Liver (tissue), 9 donors: Measurements from ENCODE around the gene AGT. TPM values are rescaled to one million over a fixed set of nuclear protein-coding genes. Genes with fewer than 3 reads are reported as not detected.

Experiments
- DNase-seq: peaks from one replicate; pipeline ENCODE4 v3.0.0-alpha.2; 2017; ENCODE audit warnings: low spot score
- H3K27ac ChIP-seq, 2 donors: one replicate each; pipeline ENCODE4 v1.7.0; 2013; ENCODE audit warnings: inconsistent platforms in 2 of 2, low read length in 2 of 2, control low read depth in 1 of 2, low read depth in 1 of 2, mild to moderate bottlenecking in 1 of 2
- H3K27me3 ChIP-seq, 4 donors: one replicate each; pipeline versions ENCODE4 v1.6.1 to v1.7.0; 2013; ENCODE audit warnings: low read length in 3 of 4, inconsistent platforms in 1 of 4, mild to moderate bottlenecking in 1 of 4, moderate library complexity in 1 of 4; ENCODE audit not compliant: control insufficient read depth in 4 of 4, insufficient read depth in 4 of 4
- H3K36me3 ChIP-seq, 4 donors: one replicate each; pipeline versions ENCODE4 v1.6.1 to v1.7.0; 2013; ENCODE audit warnings: low read length in 3 of 4, mild to moderate bottlenecking in 3 of 4, low read depth in 1 of 4, moderate library complexity in 1 of 4; ENCODE audit not compliant: control insufficient read depth in 4 of 4, insufficient read depth in 3 of 4
- H3K4me1 ChIP-seq, 4 donors: one replicate each; pipeline versions ENCODE4 v1.6.1 to v1.7.0; 2013; ENCODE audit warnings: low read length in 3 of 4, mild to moderate bottlenecking in 3 of 4, moderate library complexity in 1 of 4; ENCODE audit not compliant: control insufficient read depth in 4 of 4, insufficient read depth in 4 of 4
- H3K4me3 ChIP-seq, 3 donors: one replicate each; pipeline versions ENCODE4 v1.6.1 to v1.7.0; 2013; ENCODE audit warnings: low read length in 3 of 3, control low read depth in 1 of 3, low read depth in 1 of 3, mild to moderate bottlenecking in 1 of 3
- H3K9ac ChIP-seq, 2 donors: one replicate each; pipeline ENCODE4 v1.7.0; 2013; ENCODE audit warnings: low read length in 2 of 2, mild to moderate bottlenecking in 2 of 2, moderate library complexity in 2 of 2, control low read depth in 1 of 2, low read depth in 1 of 2
- H3K9me3 ChIP-seq, 4 donors: one replicate each; pipeline versions ENCODE4 v1.6.1 to v1.7.0; 2013; ENCODE audit warnings: low read length in 3 of 4; ENCODE audit not compliant: control insufficient read depth in 4 of 4
- ATF3 ChIP-seq: IDR thresholded peaks from 2 replicates; pipeline ENCODE4 v1.6.1; 2016; ENCODE audit warnings: antibody characterized with exemption
- CTCF ChIP-seq: fragments of 150-350 bp; IDR thresholded peaks from 2 replicates; pipeline ENCODE4 v1.5.1; 2017; ENCODE audit warnings: improper control_type of control experiment, low read depth, low read length; ENCODE audit not compliant: missing input control
- EGR1 ChIP-seq, 2 donors: IDR thresholded peaks; 2 replicates each; pipeline ENCODE4 v1.6.1; 2016 to 2018; ENCODE audit warnings: antibody characterized with exemption in 2 of 2, low read depth in 2 of 2
- FOXA1 ChIP-seq: IDR thresholded peaks from 2 replicates; pipeline ENCODE4 v1.6.1; 2016; ENCODE audit warnings: antibody characterized with exemption
- FOXA2 ChIP-seq: IDR thresholded peaks from 2 replicates; pipeline ENCODE4 v1.6.1; 2016; ENCODE audit warnings: antibody characterized with exemption
- GABPA ChIP-seq, 2 donors: IDR thresholded peaks in 1 of 2; conservative IDR thresholded peaks in 1 of 2; 2 replicates each; pipeline ENCODE4 v1.6.1; 2016; ENCODE audit warnings: antibody characterized with exemption in 2 of 2, mild to moderate bottlenecking in 1 of 2, moderate library complexity in 1 of 2
- HNF4A ChIP-seq, 2 donors: conservative IDR thresholded peaks; 2 replicates each; pipeline ENCODE4 v1.6.1; 2016; ENCODE audit warnings: antibody characterized with exemption in 2 of 2, mild to moderate bottlenecking in 2 of 2
- HNF4G ChIP-seq: IDR thresholded peaks from 2 replicates; pipeline ENCODE4 v1.6.1; 2016; ENCODE audit warnings: antibody characterized with exemption
- JUND ChIP-seq, 2 donors: IDR thresholded peaks; 2 replicates each; pipeline ENCODE4 v1.6.1; 2016; ENCODE audit warnings: antibody characterized with exemption in 2 of 2
- MAX ChIP-seq: IDR thresholded peaks from 2 replicates; pipeline ENCODE4 v1.6.1; 2016; ENCODE audit warnings: antibody characterized with exemption
- NR2F2 ChIP-seq: IDR thresholded peaks from 2 replicates; pipeline ENCODE4 v1.6.1; 2016; ENCODE audit warnings: antibody characterized with exemption
- RAD21 ChIP-seq, 2 donors: IDR thresholded peaks; 2 replicates each; pipeline ENCODE4 v1.6.1; 2016; ENCODE audit warnings: antibody characterized with exemption in 2 of 2, mild to moderate bottlenecking in 2 of 2
- REST ChIP-seq: IDR thresholded peaks from 2 replicates; pipeline ENCODE4 v1.6.1; 2016; ENCODE audit warnings: antibody characterized with exemption, mild to moderate bottlenecking
- RXRA ChIP-seq, 2 donors: IDR thresholded peaks; 2 replicates each; pipeline ENCODE4 v1.6.1; 2017 to 2018; ENCODE audit warnings: antibody characterized with exemption in 2 of 2, mild to moderate bottlenecking in 1 of 2
- SP1 ChIP-seq: IDR thresholded peaks from 2 replicates; pipeline ENCODE4 v1.6.1; 2018; ENCODE audit warnings: antibody characterized with exemption, mild to moderate bottlenecking
- TAF1 ChIP-seq: conservative IDR thresholded peaks from 2 replicates; pipeline ENCODE4 v1.6.1; 2016; ENCODE audit warnings: antibody characterized with exemption, mild to moderate bottlenecking
- YY1 ChIP-seq: IDR thresholded peaks from 2 replicates; pipeline ENCODE4 v1.6.1; 2016; ENCODE audit warnings: antibody characterized with exemption, mild to moderate bottlenecking
- ZBTB33 ChIP-seq: IDR thresholded peaks from 2 replicates; pipeline ENCODE4 v1.6.1; 2016; ENCODE audit warnings: antibody characterized with exemption
- WGBS: extraction: QIAGEN DNeasy Blood & Tissue Kit; methylation state at CpG from one replicate; pipeline ENCODE4 v1.1.7; 2013; 5-methylcytosine and 5-hydroxymethylcytosine counted together
- polyA plus RNA-seq, 2 donors: library from polyadenylated mRNA; stranded (reverse) in 1 of 2; unstranded in 1 of 2; fragments of 200-250 nt in 1 of 2; fragments of >200 nt in 1 of 2; fragmentation: Nextera tagmentation in 1 of 2; extraction: Ambion mirVana in 1 of 2; gene quantifications; one replicate each; pipeline versions ENCODE4 v1.2.1 to v1.2.3, GENCODE V29; 2013 to 2015
- total RNA-seq, 2 donors: library from RNA; depleted of rRNA; stranded (reverse); fragments of >200 nt; gene quantifications; one replicate each; pipeline ENCODE4 v1.2.3, GENCODE V29; 2014
- donor health status: healthy.
- donor health status: healthy.
- donor health status: healthy.
- donor health status: healthy.
- donor health status: healthy.

Gene AGT
- total and polyA plus RNA-seq, 4 donors: 1,430 to 5,119 (median 2,089) TPM

- WGBS: 89% methylated on average over 8 of the region's 8 CpGs
- TF ChIP-seq JUND (IDR thresholded peaks at IDR 0.05) (no peak), FOXA2 (no peak), GABPA (IDR thresholded peaks at IDR 0.05 in 1 of 2, conservative IDR thresholded peaks at IDR 0.05 in 1 of 2) (no peak)
- no peak overlapping the region for H3K9ac ChIP-seq
- no peaks in the 10 kb centered on the region for H3K27me3 ChIP-seq
- no peaks in the 10 kb centered on the region for H3K9me3 ChIP-seq
- no peak overlapping the region for H3K27ac ChIP-seq
- H3K4me1 ChIP-seq: peaks cover 0 to 5% (median 3%) of the 10 kb centered on the region in 4 donors
- DNase-seq: no peak
- H3K36me3 ChIP-seq: peaks cover 11 to 45% (median 36%) of the 10 kb centered on the region in 4 donors
- H3K4me3 ChIP-seq: no peak overlapping the region
Observed at GRCh38 chr1:230693777-230694176, 20.1 kb downstream of the AGT start.

- Histone ChIP-seq H3K36me3 (peaks cover 12 to 49% (median 38%) of the 10 kb centered on the region in 4 donors), H3K27ac (no peak overlapping the region), H3K27me3 (no peaks in the 10 kb centered on the region), H3K4me1 (peaks cover 0 to 3% (median 3%) of the 10 kb centered on the region in 4 donors), H3K4me3 (no peak overlapping the region), H3K9me3 (no peaks in the 10 kb centered on the region), H3K9ac (no peak overlapping the region)
- TF ChIP-seq YY1 (no peak), MAX (no peak), REST (no peak), JUND (IDR thresholded peaks at IDR 0.05) (no peak), HNF4A (conservative IDR thresholded peaks at IDR 0.05) (no peak), RXRA (IDR thresholded peaks at IDR 0.05) (no peak), HNF4G (no peak), NR2F2 (no peak), ZBTB33 (no peak), CTCF (no peak), FOXA1 (no peak), FOXA2 (no peak), ATF3 (no peak), EGR1 (IDR thresholded peaks at IDR 0.05; ENCODE audit: low read depth in 2 of 2) (no peak), RAD21 (IDR thresholded peaks at IDR 0.05) (no peak), GABPA (IDR thresholded peaks at IDR 0.05 in 1 of 2, conservative IDR thresholded peaks at IDR 0.05 in 1 of 2) (no peak), SP1 (no peak), TAF1 (no peak)
- no peak for DNase-seq
- WGBS: 93% methylated on average over 6 of the region's 6 CpGs
Observed at GRCh38 chr1:230693221-230693620, 20.7 kb downstream of the AGT start.
